ENCODE results near the gene ADARB2.

DNA sequence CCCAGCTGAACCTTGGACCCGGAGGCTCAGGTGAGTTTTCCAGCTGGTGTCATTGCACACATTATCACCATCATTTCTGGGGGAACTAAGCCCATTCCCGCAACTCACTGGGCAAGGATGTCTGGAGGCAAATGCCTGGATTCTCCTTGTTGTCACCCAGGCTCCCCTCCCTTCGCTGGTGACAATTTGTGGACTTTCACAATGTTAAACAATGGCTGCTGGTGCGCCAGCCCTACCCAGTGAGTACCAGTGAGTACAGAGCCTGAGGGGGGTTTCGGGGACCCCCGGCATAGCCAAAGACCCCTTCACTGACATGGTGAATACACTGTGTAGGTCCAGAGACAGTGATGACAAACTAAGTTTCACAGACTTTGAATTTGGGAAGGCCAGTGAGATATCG lies 189.2 kb downstream of the ADARB2 start:
- TF ChIP-seq POLR2A (IDR thresholded peaks at IDR 0.05): no peak
- TF ChIP-seq, protein P1, sequence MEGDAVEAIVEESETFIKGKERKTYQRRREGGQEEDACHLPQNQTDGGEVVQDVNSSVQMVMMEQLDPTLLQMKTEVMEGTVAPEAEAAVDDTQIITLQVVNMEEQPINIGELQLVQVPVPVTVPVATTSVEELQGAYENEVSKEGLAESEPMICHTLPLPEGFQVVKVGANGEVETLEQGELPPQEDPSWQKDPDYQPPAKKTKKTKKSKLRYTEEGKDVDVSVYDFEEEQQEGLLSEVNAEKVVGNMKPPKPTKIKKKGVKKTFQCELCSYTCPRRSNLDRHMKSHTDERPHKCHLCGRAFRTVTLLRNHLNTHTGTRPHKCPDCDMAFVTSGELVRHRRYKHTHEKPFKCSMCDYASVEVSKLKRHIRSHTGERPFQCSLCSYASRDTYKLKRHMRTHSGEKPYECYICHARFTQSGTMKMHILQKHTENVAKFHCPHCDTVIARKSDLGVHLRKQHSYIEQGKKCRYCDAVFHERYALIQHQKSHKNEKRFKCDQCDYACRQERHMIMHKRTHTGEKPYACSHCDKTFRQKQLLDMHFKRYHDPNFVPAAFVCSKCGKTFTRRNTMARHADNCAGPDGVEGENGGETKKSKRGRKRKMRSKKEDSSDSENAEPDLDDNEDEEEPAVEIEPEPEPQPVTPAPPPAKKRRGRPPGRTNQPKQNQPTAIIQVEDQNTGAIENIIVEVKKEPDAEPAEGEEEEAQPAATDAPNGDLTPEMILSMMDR (IDR thresholded peaks at IDR 0.05): no peak
- no peak for TF ChIP-seq POLR2AphosphoS5 (IDR thresholded peaks at IDR 0.05)
- TF ChIP-seq EP300 (IDR thresholded peaks at IDR 0.05): no peak
